ENCODE results near the gene HABP4.

DNA sequence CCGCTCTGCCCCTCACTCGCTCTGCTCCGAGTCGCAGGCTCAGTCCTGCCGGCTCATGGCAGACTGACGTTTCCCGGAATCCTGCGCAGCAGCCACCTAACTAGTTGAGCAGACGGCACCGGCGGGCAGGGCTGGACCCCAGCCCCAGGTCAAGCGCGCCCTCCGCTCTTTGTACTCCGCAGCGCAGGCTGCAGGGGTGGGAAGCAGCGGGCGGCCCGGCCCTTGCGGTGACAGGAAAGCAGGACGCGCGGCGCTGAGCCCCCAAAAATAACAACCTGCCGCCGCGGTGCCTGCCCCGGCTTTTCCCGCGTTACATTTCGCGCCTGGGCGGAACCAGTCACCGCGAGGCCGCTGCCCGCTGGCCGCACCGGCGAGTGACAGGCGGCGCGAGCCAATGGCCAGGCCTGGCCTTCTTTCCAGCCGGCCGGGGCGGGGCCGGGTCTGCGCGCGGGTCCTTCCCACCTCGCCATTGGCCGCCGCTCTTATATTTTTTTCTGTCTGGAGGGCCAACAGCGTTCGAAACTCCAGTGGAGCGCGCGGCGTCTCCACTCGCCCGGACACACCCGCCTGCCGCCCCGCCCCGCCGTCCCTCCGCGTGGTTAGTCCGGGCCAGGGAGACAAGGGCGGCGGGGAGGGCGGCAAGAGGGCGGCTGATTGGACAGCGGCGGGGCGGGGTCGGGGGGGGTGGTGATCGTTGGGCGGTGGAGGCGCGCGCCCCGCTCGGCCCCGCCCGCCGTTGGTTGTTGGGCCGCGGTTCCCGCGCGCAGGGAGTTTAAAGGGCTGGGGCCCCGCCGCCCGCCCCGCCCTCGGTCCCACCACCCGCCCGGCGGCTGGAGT, 31.7 kb upstream of the HABP4 start, which contains the start of gene ZNF367:
- TF ChIP-seq, protein P1, sequence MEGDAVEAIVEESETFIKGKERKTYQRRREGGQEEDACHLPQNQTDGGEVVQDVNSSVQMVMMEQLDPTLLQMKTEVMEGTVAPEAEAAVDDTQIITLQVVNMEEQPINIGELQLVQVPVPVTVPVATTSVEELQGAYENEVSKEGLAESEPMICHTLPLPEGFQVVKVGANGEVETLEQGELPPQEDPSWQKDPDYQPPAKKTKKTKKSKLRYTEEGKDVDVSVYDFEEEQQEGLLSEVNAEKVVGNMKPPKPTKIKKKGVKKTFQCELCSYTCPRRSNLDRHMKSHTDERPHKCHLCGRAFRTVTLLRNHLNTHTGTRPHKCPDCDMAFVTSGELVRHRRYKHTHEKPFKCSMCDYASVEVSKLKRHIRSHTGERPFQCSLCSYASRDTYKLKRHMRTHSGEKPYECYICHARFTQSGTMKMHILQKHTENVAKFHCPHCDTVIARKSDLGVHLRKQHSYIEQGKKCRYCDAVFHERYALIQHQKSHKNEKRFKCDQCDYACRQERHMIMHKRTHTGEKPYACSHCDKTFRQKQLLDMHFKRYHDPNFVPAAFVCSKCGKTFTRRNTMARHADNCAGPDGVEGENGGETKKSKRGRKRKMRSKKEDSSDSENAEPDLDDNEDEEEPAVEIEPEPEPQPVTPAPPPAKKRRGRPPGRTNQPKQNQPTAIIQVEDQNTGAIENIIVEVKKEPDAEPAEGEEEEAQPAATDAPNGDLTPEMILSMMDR (IDR thresholded peaks at IDR 0.05; ENCODE audit: low read length) = no peak
- TF ChIP-seq EZH2 (IDR thresholded peaks at IDR 0.05; ENCODE audit: borderline replicate concordance, low read length) = no peak
